HEK293 (cell line): ENCODE data around the gene EMC9.

Experiments used
- MZF1 ChIP-seq: fragments of 450-650 bp; formaldehyde crosslinking; IDR thresholded peaks from 2 replicates; pipeline ENCODE4 v1.5.1; 2017; ENCODE audit warnings: missing biosample characterization, missing genetic modification characterization, borderline replicate concordance
- SETDB1 ChIP-seq: IDR thresholded peaks from one replicate; pipeline ENCODE4 v1.6.1; 2017; ENCODE audit warnings: mild to moderate bottlenecking, low read length, moderate library complexity, mixed read lengths; ENCODE audit not compliant: insufficient read length
- YY1 ChIP-seq: fragments of 450-650 bp; formaldehyde crosslinking; IDR thresholded peaks from 2 replicates; pipeline ENCODE4 v1.5.1; 2018; ENCODE audit warnings: missing biosample characterization, missing genetic modification characterization
- ZBTB20 ChIP-seq: fragments of 450-650 bp; formaldehyde crosslinking; IDR thresholded peaks from 2 replicates; pipeline ENCODE4 v1.5.1; 2016; ENCODE audit warnings: missing biosample characterization, missing genetic modification characterization
- ZEB2 ChIP-seq: fragments of 450-650 bp; formaldehyde crosslinking; IDR thresholded peaks from 2 replicates; pipeline ENCODE4 v1.5.1; 2016; ENCODE audit warnings: missing biosample characterization, missing genetic modification characterization
- ZNF121 ChIP-seq: fragments of 450-650 bp; formaldehyde crosslinking; IDR thresholded peaks from 2 replicates; pipeline ENCODE4 v1.5.1; 2016; ENCODE audit warnings: missing biosample characterization, missing genetic modification characterization
- ZNF140 ChIP-seq: fragments of 450-650 bp; formaldehyde crosslinking; IDR thresholded peaks from 2 replicates; pipeline ENCODE4 v1.5.1; 2016; ENCODE audit warnings: missing biosample characterization, missing genetic modification characterization
- ZNF169 ChIP-seq: fragments of 450-650 bp; formaldehyde crosslinking; IDR thresholded peaks from 2 replicates; pipeline ENCODE4 v1.5.1; 2016; ENCODE audit warnings: missing biosample characterization, missing genetic modification characterization
- ZNF23 ChIP-seq: fragments of 450-650 bp; formaldehyde crosslinking; IDR thresholded peaks from 2 replicates; pipeline ENCODE4 v1.5.1; 2016; ENCODE audit warnings: missing biosample characterization, missing genetic modification characterization, borderline replicate concordance
- ZNF239 ChIP-seq: fragments of 450-650 bp; formaldehyde crosslinking; IDR thresholded peaks from 2 replicates; pipeline ENCODE4 v1.5.1; 2016; ENCODE audit warnings: missing biosample characterization, missing genetic modification characterization
- ZNF292 ChIP-seq: fragments of 450-650 bp; formaldehyde crosslinking; IDR thresholded peaks from 2 replicates; pipeline ENCODE4 v1.5.1; 2016; ENCODE audit warnings: low read depth, missing biosample characterization, missing genetic modification characterization, borderline replicate concordance
- ZNF302 ChIP-seq: fragments of 450-650 bp; formaldehyde crosslinking; IDR thresholded peaks from 2 replicates; pipeline ENCODE4 v1.5.1; 2016; ENCODE audit warnings: missing biosample characterization, missing genetic modification characterization, low read depth
- ZNF404 ChIP-seq: fragments of 450-650 bp; formaldehyde crosslinking; IDR thresholded peaks from 2 replicates; pipeline ENCODE4 v1.5.1; 2017; ENCODE audit warnings: missing biosample characterization, missing genetic modification characterization
- ZNF521 ChIP-seq: fragments of 450-650 bp; formaldehyde crosslinking; IDR thresholded peaks from 2 replicates; pipeline ENCODE4 v1.5.1; 2017; ENCODE audit warnings: missing biosample characterization, mild to moderate bottlenecking, missing genetic modification characterization
- ZNF530 ChIP-seq: fragments of 450-650 bp; formaldehyde crosslinking; IDR thresholded peaks from 2 replicates; pipeline ENCODE4 v1.5.1; 2016; ENCODE audit warnings: low read depth, missing biosample characterization, missing genetic modification characterization
- ZNF544 ChIP-seq: fragments of 450-650 bp; formaldehyde crosslinking; IDR thresholded peaks from 2 replicates; pipeline ENCODE4 v1.5.0; 2017; ENCODE audit warnings: missing biosample characterization, missing genetic modification characterization
- ZNF549 ChIP-seq: fragments of 450-650 bp; IDR thresholded peaks from 2 replicates; pipeline ENCODE4 v1.5.1; 2018; ENCODE audit warnings: missing biosample characterization, missing genetic modification characterization, mild to moderate bottlenecking, inconsistent platforms, moderate library complexity
- ZNF560 ChIP-seq: fragments of 450-650 bp; formaldehyde crosslinking; IDR thresholded peaks from 2 replicates; pipeline ENCODE4 v1.5.1; 2017; ENCODE audit warnings: missing biosample characterization, missing genetic modification characterization, borderline replicate concordance
- ZNF610 ChIP-seq: fragments of 450-650 bp; formaldehyde crosslinking; IDR thresholded peaks from 2 replicates; pipeline ENCODE4 v1.5.1; 2016; ENCODE audit warnings: missing biosample characterization, missing genetic modification characterization, borderline replicate concordance
- ZNF624 ChIP-seq: fragments of 450-650 bp; formaldehyde crosslinking; IDR thresholded peaks from 2 replicates; pipeline ENCODE4 v1.5.1; 2017; ENCODE audit warnings: missing biosample characterization, missing genetic modification characterization
- ZNF660 ChIP-seq: fragments of 450-650 bp; IDR thresholded peaks from 2 replicates; pipeline ENCODE4 v1.5.1; 2018; ENCODE audit warnings: missing biosample characterization, mild to moderate bottlenecking, missing genetic modification characterization
- ZNF664 ChIP-seq: fragments of 450-650 bp; formaldehyde crosslinking; IDR thresholded peaks from 2 replicates; pipeline ENCODE4 v1.5.1; 2016; ENCODE audit warnings: missing biosample characterization, missing genetic modification characterization
- ZNF707 ChIP-seq: fragments of 450-650 bp; formaldehyde crosslinking; IDR thresholded peaks from 2 replicates; pipeline ENCODE4 v1.5.1; 2016; ENCODE audit warnings: missing biosample characterization, missing genetic modification characterization
- ZXDB ChIP-seq: fragments of 450-650 bp; formaldehyde crosslinking; IDR thresholded peaks from 2 replicates; pipeline ENCODE4 v1.5.1; 2016; ENCODE audit warnings: missing biosample characterization, missing genetic modification characterization
- TF ChIP-seq, protein P1 (sequence below): fragments of 450-650 bp; formaldehyde crosslinking; IDR thresholded peaks from 2 replicates; pipeline ENCODE4 v1.5.1; 2016; ENCODE audit warnings: missing biosample characterization, missing genetic modification characterization
- TF ChIP-seq, protein P2 (sequence below): fragments of 450-650 bp; formaldehyde crosslinking; IDR thresholded peaks from 2 replicates; pipeline ENCODE4 v1.5.1; 2016; ENCODE audit warnings: missing biosample characterization, missing genetic modification characterization
- TF ChIP-seq, protein P3 (sequence below): fragments of 450-650 bp; IDR thresholded peaks from 2 replicates; pipeline ENCODE4 v1.5.1; 2018; ENCODE audit warnings: missing biosample characterization, mild to moderate bottlenecking, missing genetic modification characterization
- TF ChIP-seq, protein P4 (sequence below): IDR thresholded peaks from 2 replicates; pipeline ENCODE4 v1.6.1; 2011; ENCODE audit warnings: mild to moderate bottlenecking, low read depth, low read length, borderline replicate concordance
- TF ChIP-seq, protein P5 (sequence below): fragments of 450-650 bp; IDR thresholded peaks from 2 replicates; pipeline ENCODE4 v1.5.1; 2018; ENCODE audit warnings: missing biosample characterization, missing genetic modification characterization
- TF ChIP-seq, protein P6 (sequence below): fragments of 450-650 bp; formaldehyde crosslinking; IDR thresholded peaks from 2 replicates; pipeline ENCODE4 v1.5.1; 2016; ENCODE audit warnings: missing biosample characterization, missing genetic modification characterization

EMC9 gene

DNA sequence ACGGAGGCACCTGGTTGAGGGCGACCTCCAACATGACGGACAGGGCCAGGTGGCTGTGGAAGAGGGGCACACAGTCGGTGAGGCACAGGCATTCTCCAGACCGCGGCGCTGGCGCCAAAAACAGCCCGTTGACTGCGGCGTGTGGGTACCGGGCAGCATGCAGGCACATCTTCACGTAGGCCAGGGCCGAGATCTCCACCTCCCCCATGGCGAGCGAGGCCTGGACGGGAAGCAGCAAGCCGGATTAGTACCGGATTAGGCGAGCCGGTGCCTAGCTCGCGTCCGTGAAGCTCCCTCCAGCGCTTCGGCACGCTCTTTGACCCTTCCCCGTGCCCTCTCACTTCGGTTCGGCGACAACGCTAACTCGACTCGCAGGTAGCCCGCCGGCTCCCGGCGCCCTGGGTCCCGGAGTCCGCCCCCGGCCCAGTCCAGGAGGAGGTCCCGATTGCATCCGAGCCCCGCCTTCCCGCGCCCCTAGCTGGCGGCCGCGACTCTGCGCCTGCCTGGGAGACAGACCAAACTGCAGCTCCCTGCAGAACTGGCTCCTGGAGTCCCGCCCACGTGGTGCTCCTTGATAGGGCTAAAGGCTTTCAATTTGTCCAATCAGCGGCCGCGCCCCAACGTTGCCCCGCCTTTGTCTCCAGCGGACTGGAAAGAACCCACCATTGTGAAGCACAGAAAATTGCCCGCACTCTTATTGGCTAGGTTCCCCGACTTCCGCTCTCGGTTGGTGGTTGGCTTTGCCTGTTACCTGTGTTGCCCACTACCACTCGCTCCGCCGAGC is at the start of gene EMC9 (continued):
- TF ChIP-seq, protein P1, sequence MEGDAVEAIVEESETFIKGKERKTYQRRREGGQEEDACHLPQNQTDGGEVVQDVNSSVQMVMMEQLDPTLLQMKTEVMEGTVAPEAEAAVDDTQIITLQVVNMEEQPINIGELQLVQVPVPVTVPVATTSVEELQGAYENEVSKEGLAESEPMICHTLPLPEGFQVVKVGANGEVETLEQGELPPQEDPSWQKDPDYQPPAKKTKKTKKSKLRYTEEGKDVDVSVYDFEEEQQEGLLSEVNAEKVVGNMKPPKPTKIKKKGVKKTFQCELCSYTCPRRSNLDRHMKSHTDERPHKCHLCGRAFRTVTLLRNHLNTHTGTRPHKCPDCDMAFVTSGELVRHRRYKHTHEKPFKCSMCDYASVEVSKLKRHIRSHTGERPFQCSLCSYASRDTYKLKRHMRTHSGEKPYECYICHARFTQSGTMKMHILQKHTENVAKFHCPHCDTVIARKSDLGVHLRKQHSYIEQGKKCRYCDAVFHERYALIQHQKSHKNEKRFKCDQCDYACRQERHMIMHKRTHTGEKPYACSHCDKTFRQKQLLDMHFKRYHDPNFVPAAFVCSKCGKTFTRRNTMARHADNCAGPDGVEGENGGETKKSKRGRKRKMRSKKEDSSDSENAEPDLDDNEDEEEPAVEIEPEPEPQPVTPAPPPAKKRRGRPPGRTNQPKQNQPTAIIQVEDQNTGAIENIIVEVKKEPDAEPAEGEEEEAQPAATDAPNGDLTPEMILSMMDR (tag by site-specific recombination): peak; percentile 78
- no peak for TF ChIP-seq ZNF560 (tag by site-specific recombination)
- peak; percentile 94 for TF ChIP-seq ZEB2
- no peak for TF ChIP-seq ZNF707
- TF ChIP-seq, protein P2, sequence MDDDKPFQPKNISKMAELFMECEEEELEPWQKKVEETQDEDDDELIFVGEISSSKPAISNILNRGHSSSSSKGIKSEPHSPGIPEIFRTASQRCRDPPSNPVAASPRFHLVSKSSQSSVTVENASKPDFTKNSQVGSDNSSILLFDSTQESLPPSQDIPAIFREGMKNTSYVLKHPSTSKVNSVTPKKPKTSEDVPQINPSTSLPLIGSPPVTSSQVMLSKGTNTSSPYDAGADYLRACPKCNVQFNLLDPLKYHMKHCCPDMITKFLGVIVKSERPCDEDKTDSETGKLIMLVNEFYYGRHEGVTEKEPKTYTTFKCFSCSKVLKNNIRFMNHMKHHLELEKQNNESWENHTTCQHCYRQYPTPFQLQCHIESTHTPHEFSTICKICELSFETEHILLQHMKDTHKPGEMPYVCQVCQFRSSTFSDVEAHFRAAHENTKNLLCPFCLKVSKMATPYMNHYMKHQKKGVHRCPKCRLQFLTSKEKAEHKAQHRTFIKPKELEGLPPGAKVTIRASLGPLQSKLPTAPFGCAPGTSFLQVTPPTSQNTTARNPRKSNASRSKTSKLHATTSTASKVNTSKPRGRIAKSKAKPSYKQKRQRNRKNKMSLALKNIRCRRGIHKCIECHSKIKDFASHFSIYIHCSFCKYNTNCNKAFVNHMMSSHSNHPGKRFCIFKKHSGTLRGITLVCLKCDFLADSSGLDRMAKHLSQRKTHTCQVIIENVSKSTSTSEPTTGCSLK (tag by site-specific recombination): no peak
- 0 out of 2 replicates have a peak, but pooled peaks have one; percentile 76 for TF ChIP-seq ZNF610 (tag by site-specific recombination)
- no peak for TF ChIP-seq ZNF302 (tag by site-specific recombination)
- TF ChIP-seq, protein P3, sequence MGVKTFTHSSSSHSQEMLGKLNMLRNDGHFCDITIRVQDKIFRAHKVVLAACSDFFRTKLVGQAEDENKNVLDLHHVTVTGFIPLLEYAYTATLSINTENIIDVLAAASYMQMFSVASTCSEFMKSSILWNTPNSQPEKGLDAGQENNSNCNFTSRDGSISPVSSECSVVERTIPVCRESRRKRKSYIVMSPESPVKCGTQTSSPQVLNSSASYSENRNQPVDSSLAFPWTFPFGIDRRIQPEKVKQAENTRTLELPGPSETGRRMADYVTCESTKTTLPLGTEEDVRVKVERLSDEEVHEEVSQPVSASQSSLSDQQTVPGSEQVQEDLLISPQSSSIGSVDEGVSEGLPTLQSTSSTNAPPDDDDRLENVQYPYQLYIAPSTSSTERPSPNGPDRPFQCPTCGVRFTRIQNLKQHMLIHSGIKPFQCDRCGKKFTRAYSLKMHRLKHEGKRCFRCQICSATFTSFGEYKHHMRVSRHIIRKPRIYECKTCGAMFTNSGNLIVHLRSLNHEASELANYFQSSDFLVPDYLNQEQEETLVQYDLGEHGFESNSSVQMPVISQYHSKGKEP: no peak; the same call in 1 of the 2 replicates
- TF ChIP-seq ZNF404 (tag by site-specific recombination): no peak
- no peak for TF ChIP-seq MZF1 (tag by site-specific recombination)
- TF ChIP-seq ZNF624: no peak
- TF ChIP-seq ZNF23: no peak
- TF ChIP-seq ZNF239 (tag by site-specific recombination): peak; percentile 71
- TF ChIP-seq ZNF664 (tag by site-specific recombination): no peak
- TF ChIP-seq, protein P4, sequence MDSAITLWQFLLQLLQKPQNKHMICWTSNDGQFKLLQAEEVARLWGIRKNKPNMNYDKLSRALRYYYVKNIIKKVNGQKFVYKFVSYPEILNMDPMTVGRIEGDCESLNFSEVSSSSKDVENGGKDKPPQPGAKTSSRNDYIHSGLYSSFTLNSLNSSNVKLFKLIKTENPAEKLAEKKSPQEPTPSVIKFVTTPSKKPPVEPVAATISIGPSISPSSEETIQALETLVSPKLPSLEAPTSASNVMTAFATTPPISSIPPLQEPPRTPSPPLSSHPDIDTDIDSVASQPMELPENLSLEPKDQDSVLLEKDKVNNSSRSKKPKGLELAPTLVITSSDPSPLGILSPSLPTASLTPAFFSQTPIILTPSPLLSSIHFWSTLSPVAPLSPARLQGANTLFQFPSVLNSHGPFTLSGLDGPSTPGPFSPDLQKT: no peak
- peak; percentile 71 for TF ChIP-seq ZXDB (tag by site-specific recombination)
- peak; percentile 81 for TF ChIP-seq ZBTB20 (tag by site-specific recombination)
- TF ChIP-seq SETDB1: no peak
- no peak for TF ChIP-seq ZNF530 (tag by site-specific recombination)
- TF ChIP-seq, protein P5, sequence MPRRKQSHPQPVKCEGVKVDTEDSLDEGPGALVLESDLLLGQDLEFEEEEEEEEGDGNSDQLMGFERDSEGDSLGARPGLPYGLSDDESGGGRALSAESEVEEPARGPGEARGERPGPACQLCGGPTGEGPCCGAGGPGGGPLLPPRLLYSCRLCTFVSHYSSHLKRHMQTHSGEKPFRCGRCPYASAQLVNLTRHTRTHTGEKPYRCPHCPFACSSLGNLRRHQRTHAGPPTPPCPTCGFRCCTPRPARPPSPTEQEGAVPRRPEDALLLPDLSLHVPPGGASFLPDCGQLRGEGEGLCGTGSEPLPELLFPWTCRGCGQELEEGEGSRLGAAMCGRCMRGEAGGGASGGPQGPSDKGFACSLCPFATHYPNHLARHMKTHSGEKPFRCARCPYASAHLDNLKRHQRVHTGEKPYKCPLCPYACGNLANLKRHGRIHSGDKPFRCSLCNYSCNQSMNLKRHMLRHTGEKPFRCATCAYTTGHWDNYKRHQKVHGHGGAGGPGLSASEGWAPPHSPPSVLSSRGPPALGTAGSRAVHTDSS (tag by site-specific recombination): no peak
- TF ChIP-seq ZNF544 (tag by site-specific recombination): no peak
- no peak for TF ChIP-seq ZNF549 (tag by site-specific recombination)
- peak; percentile 65; the same call in 1 of the 2 replicates for TF ChIP-seq YY1 (tag by site-specific recombination)
- TF ChIP-seq ZNF140: no peak
- TF ChIP-seq ZNF121 (tag by site-specific recombination): peak; percentile 54; the same call in 1 of the 2 replicates
- 0 out of 2 replicates have a peak, but pooled peaks have one; percentile 28 for TF ChIP-seq ZNF660
- no peak for TF ChIP-seq ZNF169 (tag by site-specific recombination)
- no peak for TF ChIP-seq ZNF292 (tag by site-specific recombination)
- no peak for TF ChIP-seq ZNF521 (tag by site-specific recombination)
- TF ChIP-seq, protein P6, sequence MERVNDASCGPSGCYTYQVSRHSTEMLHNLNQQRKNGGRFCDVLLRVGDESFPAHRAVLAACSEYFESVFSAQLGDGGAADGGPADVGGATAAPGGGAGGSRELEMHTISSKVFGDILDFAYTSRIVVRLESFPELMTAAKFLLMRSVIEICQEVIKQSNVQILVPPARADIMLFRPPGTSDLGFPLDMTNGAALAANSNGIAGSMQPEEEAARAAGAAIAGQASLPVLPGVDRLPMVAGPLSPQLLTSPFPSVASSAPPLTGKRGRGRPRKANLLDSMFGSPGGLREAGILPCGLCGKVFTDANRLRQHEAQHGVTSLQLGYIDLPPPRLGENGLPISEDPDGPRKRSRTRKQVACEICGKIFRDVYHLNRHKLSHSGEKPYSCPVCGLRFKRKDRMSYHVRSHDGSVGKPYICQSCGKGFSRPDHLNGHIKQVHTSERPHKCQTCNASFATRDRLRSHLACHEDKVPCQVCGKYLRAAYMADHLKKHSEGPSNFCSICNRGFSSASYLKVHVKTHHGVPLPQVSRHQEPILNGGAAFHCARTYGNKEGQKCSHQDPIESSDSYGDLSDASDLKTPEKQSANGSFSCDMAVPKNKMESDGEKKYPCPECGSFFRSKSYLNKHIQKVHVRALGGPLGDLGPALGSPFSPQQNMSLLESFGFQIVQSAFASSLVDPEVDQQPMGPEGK: peak; percentile 78; the same call in 1 of the 2 replicates
